K562 (cell line): ENCODE results near the gene TMEM273. TPM values are rescaled to one million over a fixed set of nuclear protein-coding genes. Genes with fewer than 3 reads are reported as not detected.

Experiments
- ATF7 ChIP-seq: fragments of 450-650 bp; IDR thresholded peaks from 2 replicates; pipeline ENCODE4 v1.7.1; 2014; ENCODE audit warnings: mild to moderate bottlenecking, moderate library complexity
- BRD4 ChIP-seq: fragments of 200-600 bp; sonication (generic); IDR thresholded peaks from 2 replicates; pipeline ENCODE4 v1.6.1; 2017; ENCODE audit warnings: inconsistent platforms
- HNRNPLL ChIP-seq: fragments of 200-400 bp; formaldehyde crosslinking; IDR thresholded peaks from 2 replicates; pipeline ENCODE4 v1.6.1; 2017; ENCODE audit warnings: low read length, low read depth, mild to moderate bottlenecking; ENCODE audit not compliant: poor library complexity, severe bottlenecking
- MYBL2 ChIP-seq, 2 experiments: fragments of 450-650 bp in 1 of 2; sonication (generic) in 1 of 2; formaldehyde crosslinking in 1 of 2; IDR thresholded peaks; 2 replicates each; pipeline versions ENCODE4 v1.6.1 to v1.8.1; 2017 to 2022; ENCODE audit warnings: borderline replicate concordance in 1 of 2, inconsistent platforms in 1 of 2, low read depth in 1 of 2, mild to moderate bottlenecking in 1 of 2, missing genetic modification reagents in 1 of 2, moderate library complexity in 1 of 2
- PHF20 ChIP-seq: fragments of 450-650 bp; IDR thresholded peaks from 2 replicates; pipeline ENCODE4 v1.6.1; 2018; ENCODE audit not compliant: partially characterized antibody
- PTTG1 ChIP-seq: fragments of 450-650 bp; IDR thresholded peaks from 2 replicates; pipeline ENCODE4 v1.6.1; 2016; ENCODE audit warnings: low read depth, mild to moderate bottlenecking, missing genetic modification characterization, missing compliant biosample characterization
- ZNF253 ChIP-seq: fragments of 250-450 bp; sonication (Bioruptor Pico); conservative IDR thresholded peaks from 2 replicates; pipeline ENCODE4 v1.6.1; 2021; ENCODE audit warnings: mild to moderate bottlenecking
- ZNF766 ChIP-seq: fragments of 200-800 bp; sonication (Bioruptor generic); conservative IDR thresholded peaks from 2 replicates; pipeline ENCODE4 v1.6.1; 2016; ENCODE audit warnings: missing genetic modification characterization, missing compliant biosample characterization
- polyA plus RNA-seq, 8 experiments: library from polyadenylated mRNA; depleted of rRNA in 4 of 8; stranded (reverse) in 5 of 8; unstranded in 3 of 8; fragments of >200 nt; fragmentation: Nextera tagmentation in 2 of 8; fragmentation: Illumina TruSeq in 1 of 8; extraction: Ambion mirVana in 2 of 8; extraction: Trizol in 1 of 8; gene quantifications; 2 replicates each; pipeline versions ENCODE4 v1.2.1 to v1.2.3, GENCODE V29; 2011 to 2014; ENCODE audit warnings: inconsistent platforms in 1 of 8, missing spikeins in 1 of 8
- total RNA-seq, 7 experiments: library from RNA; depleted of rRNA in 6 of 7; stranded (reverse); fragments of >200 nt in 6 of 7; fragmentation: Illumina TruSeq in 2 of 7; extraction: Trizol in 2 of 7; gene quantifications; 2 replicates each; pipeline versions ENCODE4 v1.2.1 to v1.2.3, GENCODE V29; 2011 to 2021; ENCODE audit warnings: low replicate concordance in 1 of 7
- TF ChIP-seq, protein P1 (sequence below): fragments of 200-800 bp; sonication (Bioruptor generic); IDR thresholded peaks from 2 replicates; pipeline ENCODE4 v1.6.1; 2017; ENCODE audit warnings: missing genetic modification characterization, missing compliant biosample characterization
- TF ChIP-seq, protein P2 (sequence below): fragments of 450-650 bp; IDR thresholded peaks from 2 replicates; pipeline ENCODE4 v1.6.1; 2017; ENCODE audit warnings: antibody characterized with exemption
- TF ChIP-seq, protein P3 (sequence below): fragments of 450-650 bp; formaldehyde crosslinking; IDR thresholded peaks from 2 replicates; pipeline ENCODE4 v1.4.0; 2020; ENCODE audit warnings: mild to moderate bottlenecking, moderate library complexity
- TF ChIP-seq, protein P4 (sequence below): sonication (generic); formaldehyde crosslinking; IDR thresholded peaks from 2 replicates; pipeline ENCODE4 v1.8.0; 2023; ENCODE audit warnings: missing genetic modification reagents, mild to moderate bottlenecking, borderline replicate concordance

TMEM273 gene
- total and polyA plus RNA-seq, 9 of the 15 experiments (the other 6 are each of a cell fraction or from before 2014, with no cell fraction given): 39.2 to 131 (median 95.6) TPM

DNA sequence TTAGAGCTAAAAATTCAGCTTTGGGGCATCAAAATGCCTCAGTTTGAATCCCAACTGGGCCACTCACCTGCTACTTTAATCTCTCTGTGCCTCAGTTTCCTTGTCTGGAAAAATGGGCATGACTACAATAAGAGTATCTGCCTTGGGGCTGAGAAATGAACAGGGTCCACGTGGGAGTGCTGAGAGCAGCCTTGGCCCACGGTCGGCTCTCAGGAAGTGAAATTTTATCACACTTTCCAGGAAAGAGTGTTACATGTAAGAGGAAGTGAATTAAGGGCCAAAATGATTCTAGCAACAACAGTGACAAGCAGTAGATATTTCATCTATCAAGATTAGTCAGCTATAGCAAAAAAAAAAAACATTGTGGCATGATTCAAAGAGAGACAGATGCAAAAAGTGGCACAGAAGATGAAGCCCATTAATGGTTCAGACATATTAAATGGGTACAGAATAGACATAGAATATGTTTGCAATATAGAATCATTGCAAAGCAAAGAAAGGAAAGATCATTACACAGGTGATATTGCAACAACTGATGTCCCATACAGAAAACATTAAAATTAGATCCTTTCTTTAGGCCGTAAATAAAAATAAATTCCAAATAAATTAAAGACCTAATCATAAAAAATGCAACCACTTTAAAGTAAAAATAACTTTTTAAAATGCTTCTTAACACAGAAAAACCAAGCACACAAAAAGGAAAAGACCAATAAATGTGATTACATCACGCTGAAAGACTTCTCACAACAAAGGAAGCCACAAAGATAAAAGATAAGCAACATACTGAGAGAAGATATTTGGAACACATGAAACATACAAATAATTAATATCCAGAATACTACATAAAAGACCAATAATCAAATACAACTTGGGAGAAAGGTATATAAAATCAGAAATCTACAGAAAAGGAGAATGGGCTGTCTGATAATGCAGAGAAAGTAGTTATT, 4.3 kb downstream of the TMEM273 start (continued):
- TF ChIP-seq, protein P1, sequence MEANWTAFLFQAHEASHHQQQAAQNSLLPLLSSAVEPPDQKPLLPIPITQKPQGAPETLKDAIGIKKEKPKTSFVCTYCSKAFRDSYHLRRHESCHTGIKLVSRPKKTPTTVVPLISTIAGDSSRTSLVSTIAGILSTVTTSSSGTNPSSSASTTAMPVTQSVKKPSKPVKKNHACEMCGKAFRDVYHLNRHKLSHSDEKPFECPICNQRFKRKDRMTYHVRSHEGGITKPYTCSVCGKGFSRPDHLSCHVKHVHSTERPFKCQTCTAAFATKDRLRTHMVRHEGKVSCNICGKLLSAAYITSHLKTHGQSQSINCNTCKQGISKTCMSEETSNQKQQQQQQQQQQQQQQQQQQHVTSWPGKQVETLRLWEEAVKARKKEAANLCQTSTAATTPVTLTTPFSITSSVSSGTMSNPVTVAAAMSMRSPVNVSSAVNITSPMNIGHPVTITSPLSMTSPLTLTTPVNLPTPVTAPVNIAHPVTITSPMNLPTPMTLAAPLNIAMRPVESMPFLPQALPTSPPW: no peak
- TF ChIP-seq ZNF253 (CRISPR knock-in tag) (0 out of 2 replicates have a peak, but pooled peaks have one; percentile 9), PTTG1 (tag) (no peak; the same call in 1 of the 2 replicates), PHF20 (no peak), ATF7 (peak; percentile 80), HNRNPLL (no peak), ZNF766 (CRISPR knock-in tag) (peak; percentile 14; the same call in 1 of the 2 replicates), BRD4 (peak; percentile 68; the same call in 1 of the 2 replicates), MYBL2 (IDR thresholded peaks at IDR 0.05; ENCODE audit: low read depth) (no peak), MYBL2 (CRISPR knock-in tag; IDR thresholded peaks at IDR 0.05; ENCODE audit: borderline replicate concordance) (no peak)
- TF ChIP-seq, protein P2, sequence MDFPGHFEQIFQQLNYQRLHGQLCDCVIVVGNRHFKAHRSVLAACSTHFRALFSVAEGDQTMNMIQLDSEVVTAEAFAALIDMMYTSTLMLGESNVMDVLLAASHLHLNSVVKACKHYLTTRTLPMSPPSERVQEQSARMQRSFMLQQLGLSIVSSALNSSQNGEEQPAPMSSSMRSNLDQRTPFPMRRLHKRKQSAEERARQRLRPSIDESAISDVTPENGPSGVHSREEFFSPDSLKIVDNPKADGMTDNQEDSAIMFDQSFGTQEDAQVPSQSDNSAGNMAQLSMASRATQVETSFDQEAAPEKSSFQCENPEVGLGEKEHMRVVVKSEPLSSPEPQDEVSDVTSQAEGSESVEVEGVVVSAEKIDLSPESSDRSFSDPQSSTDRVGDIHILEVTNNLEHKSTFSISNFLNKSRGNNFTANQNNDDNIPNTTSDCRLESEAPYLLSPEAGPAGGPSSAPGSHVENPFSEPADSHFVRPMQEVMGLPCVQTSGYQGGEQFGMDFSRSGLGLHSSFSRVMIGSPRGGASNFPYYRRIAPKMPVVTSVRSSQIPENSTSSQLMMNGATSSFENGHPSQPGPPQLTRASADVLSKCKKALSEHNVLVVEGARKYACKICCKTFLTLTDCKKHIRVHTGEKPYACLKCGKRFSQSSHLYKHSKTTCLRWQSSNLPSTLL: peak; percentile 53; the same call in 1 of the 2 replicates
- TF ChIP-seq, protein P3, sequence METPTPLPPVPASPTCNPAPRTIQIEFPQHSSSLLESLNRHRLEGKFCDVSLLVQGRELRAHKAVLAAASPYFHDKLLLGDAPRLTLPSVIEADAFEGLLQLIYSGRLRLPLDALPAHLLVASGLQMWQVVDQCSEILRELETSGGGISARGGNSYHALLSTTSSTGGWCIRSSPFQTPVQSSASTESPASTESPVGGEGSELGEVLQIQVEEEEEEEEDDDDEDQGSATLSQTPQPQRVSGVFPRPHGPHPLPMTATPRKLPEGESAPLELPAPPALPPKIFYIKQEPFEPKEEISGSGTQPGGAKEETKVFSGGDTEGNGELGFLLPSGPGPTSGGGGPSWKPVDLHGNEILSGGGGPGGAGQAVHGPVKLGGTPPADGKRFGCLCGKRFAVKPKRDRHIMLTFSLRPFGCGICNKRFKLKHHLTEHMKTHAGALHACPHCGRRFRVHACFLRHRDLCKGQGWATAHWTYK: peak; percentile 45; the same call in 1 of the 2 replicates
- TF ChIP-seq, protein P4, sequence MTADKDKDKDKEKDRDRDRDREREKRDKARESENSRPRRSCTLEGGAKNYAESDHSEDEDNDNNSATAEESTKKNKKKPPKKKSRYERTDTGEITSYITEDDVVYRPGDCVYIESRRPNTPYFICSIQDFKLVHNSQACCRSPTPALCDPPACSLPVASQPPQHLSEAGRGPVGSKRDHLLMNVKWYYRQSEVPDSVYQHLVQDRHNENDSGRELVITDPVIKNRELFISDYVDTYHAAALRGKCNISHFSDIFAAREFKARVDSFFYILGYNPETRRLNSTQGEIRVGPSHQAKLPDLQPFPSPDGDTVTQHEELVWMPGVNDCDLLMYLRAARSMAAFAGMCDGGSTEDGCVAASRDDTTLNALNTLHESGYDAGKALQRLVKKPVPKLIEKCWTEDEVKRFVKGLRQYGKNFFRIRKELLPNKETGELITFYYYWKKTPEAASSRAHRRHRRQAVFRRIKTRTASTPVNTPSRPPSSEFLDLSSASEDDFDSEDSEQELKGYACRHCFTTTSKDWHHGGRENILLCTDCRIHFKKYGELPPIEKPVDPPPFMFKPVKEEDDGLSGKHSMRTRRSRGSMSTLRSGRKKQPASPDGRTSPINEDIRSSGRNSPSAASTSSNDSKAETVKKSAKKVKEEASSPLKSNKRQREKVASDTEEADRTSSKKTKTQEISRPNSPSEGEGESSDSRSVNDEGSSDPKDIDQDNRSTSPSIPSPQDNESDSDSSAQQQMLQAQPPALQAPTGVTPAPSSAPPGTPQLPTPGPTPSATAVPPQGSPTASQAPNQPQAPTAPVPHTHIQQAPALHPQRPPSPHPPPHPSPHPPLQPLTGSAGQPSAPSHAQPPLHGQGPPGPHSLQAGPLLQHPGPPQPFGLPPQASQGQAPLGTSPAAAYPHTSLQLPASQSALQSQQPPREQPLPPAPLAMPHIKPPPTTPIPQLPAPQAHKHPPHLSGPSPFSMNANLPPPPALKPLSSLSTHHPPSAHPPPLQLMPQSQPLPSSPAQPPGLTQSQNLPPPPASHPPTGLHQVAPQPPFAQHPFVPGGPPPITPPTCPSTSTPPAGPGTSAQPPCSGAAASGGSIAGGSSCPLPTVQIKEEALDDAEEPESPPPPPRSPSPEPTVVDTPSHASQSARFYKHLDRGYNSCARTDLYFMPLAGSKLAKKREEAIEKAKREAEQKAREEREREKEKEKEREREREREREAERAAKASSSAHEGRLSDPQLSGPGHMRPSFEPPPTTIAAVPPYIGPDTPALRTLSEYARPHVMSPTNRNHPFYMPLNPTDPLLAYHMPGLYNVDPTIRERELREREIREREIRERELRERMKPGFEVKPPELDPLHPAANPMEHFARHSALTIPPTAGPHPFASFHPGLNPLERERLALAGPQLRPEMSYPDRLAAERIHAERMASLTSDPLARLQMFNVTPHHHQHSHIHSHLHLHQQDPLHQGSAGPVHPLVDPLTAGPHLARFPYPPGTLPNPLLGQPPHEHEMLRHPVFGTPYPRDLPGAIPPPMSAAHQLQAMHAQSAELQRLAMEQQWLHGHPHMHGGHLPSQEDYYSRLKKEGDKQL: no peak
